SK-N-SH treated with all-trans-retinoic acid at 6 μM for 48 hours (cell line): ENCODE measurements around the gene ITIH4.

Source experiments
- BACH2 ChIP-seq: fragments of 250-450 bp; sonication (Bioruptor Pico); IDR thresholded peaks from 2 replicates; pipeline ENCODE4 v1.9.0; 2021; ENCODE audit warnings: mild to moderate bottlenecking, borderline replicate concordance
- SNAI2 ChIP-seq: fragments of 250-450 bp; sonication (Bioruptor Pico); IDR thresholded peaks from 2 replicates; pipeline ENCODE4 v1.5.0; 2020; ENCODE audit warnings: mild to moderate bottlenecking, moderate library complexity
- TCF4 ChIP-seq: fragments of 250-450 bp; sonication (Bioruptor Pico); IDR thresholded peaks from 2 replicates; pipeline ENCODE4 v1.8.0; 2021; ENCODE audit warnings: mild to moderate bottlenecking, moderate library complexity, borderline replicate concordance
- ZC3H10 ChIP-seq: fragments of 250-450 bp; sonication (Bioruptor Pico); IDR thresholded peaks from 2 replicates; pipeline ENCODE4 v1.5.1; 2021; ENCODE audit warnings: mild to moderate bottlenecking, moderate library complexity
- ZFP30 ChIP-seq: fragments of 450-650 bp; formaldehyde crosslinking; IDR thresholded peaks from 2 replicates; pipeline ENCODE4 v1.5.0; 2022; ENCODE audit warnings: mild to moderate bottlenecking, moderate library complexity
- ZNF70 ChIP-seq: fragments of 450-650 bp; formaldehyde crosslinking; IDR thresholded peaks from 2 replicates; pipeline ENCODE4 v1.5.0; 2020; ENCODE audit warnings: mild to moderate bottlenecking, moderate library complexity
- TF ChIP-seq, protein P1 (sequence below): fragments of 250-450 bp; sonication (Bioruptor Pico); IDR thresholded peaks from 2 replicates; pipeline ENCODE4 v1.8.0; 2021; ENCODE audit warnings: low read depth, mild to moderate bottlenecking, moderate library complexity, borderline replicate concordance
- TF ChIP-seq, protein P2 (sequence below): fragments of 250-450 bp; sonication (Bioruptor Pico); IDR thresholded peaks from 2 replicates; pipeline ENCODE4 v1.8.0; 2020; ENCODE audit warnings: mild to moderate bottlenecking, moderate library complexity, borderline replicate concordance

DNA sequence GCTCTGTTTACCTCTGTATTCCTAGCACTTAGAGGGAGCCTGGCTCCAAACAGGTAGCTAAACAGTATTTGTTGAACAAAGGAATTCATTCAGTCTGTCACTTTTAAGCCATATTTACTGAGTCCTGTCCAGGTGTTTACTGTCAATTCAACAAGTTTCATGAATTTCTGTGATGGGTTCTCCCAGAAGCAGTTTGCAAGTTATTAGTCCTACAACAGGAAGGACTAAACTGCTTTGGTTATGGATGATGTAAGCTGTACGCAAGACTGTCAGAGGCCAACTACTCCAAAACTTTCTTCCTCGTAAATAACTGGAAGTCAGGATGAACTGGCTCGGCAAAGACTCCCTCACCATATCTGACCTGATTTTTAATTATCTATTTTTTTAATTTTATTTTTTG, 41.8 kb upstream of the ITIH4 start:
- TF ChIP-seq TCF4 (CRISPR knock-in tag) (no peak), BACH2 (CRISPR knock-in tag) (no peak), SNAI2 (CRISPR knock-in tag) (no peak), ZC3H10 (CRISPR knock-in tag) (no peak), ZFP30 (CRISPR knock-in tag) (no peak), ZNF70 (CRISPR knock-in tag) (no peak)
- TF ChIP-seq, protein P1, sequence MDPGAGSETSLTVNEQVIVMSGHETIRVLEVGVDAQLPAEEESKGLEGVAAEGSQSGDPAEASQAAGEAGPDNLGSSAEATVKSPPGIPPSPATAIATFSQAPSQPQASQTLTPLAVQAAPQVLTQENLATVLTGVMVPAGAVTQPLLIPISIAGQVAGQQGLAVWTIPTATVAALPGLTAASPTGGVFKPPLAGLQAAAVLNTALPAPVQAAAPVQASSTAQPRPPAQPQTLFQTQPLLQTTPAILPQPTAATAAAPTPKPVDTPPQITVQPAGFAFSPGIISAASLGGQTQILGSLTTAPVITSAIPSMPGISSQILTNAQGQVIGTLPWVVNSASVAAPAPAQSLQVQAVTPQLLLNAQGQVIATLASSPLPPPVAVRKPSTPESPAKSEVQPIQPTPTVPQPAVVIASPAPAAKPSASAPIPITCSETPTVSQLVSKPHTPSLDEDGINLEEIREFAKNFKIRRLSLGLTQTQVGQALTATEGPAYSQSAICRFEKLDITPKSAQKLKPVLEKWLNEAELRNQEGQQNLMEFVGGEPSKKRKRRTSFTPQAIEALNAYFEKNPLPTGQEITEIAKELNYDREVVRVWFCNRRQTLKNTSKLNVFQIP (CRISPR knock-in tag): no peak
- TF ChIP-seq, protein P2, sequence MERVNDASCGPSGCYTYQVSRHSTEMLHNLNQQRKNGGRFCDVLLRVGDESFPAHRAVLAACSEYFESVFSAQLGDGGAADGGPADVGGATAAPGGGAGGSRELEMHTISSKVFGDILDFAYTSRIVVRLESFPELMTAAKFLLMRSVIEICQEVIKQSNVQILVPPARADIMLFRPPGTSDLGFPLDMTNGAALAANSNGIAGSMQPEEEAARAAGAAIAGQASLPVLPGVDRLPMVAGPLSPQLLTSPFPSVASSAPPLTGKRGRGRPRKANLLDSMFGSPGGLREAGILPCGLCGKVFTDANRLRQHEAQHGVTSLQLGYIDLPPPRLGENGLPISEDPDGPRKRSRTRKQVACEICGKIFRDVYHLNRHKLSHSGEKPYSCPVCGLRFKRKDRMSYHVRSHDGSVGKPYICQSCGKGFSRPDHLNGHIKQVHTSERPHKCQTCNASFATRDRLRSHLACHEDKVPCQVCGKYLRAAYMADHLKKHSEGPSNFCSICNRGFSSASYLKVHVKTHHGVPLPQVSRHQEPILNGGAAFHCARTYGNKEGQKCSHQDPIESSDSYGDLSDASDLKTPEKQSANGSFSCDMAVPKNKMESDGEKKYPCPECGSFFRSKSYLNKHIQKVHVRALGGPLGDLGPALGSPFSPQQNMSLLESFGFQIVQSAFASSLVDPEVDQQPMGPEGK (CRISPR knock-in tag): no peak
